CD14-positive monocyte (primary cell): ENCODE data around the gene PDE4D. TPM values are rescaled to one million over a fixed set of nuclear protein-coding genes. Genes with fewer than 3 reads are reported as not detected.

Experiments used
- DNase-seq, 3 donors: peaks; one replicate each; pipeline ENCODE4 v3.0.0-alpha.2; 2011 to 2022
- H2AFZ ChIP-seq: 2 replicates; pipeline ENCODE4 v1.6.0; 2012; ENCODE audit warnings: mild to moderate bottlenecking, low read depth, low read length, inconsistent platforms; ENCODE audit not compliant: insufficient read depth, poor library complexity, severe bottlenecking
- H3K27ac ChIP-seq, 2 donors: 1 replicate in 1 of 2; 2 replicates in 1 of 2; pipeline ENCODE4 v1.5.1; 2012 to 2013; ENCODE audit warnings: low read length in 2 of 2, control low read depth in 1 of 2, inconsistent platforms in 1 of 2, low read depth in 1 of 2, mild to moderate bottlenecking in 1 of 2
- H3K27me3 ChIP-seq, 2 donors: one replicate each; pipeline versions ENCODE4 v1.6.0 to v1.6.1; 2011 to 2013; ENCODE audit warnings: low read length in 2 of 2; ENCODE audit not compliant: control insufficient read depth in 2 of 2, insufficient read depth in 2 of 2
- H3K36me3 ChIP-seq, 2 donors: replicated peaks in 1 of 2; 1 replicate in 1 of 2; 2 replicates in 1 of 2; pipeline versions ENCODE4 v1.5.1 to v1.6.1; 2012 to 2013; ENCODE audit warnings: low read length in 2 of 2, control low read depth in 1 of 2, inconsistent platforms in 1 of 2, mild to moderate bottlenecking in 1 of 2; ENCODE audit not compliant: insufficient read depth in 2 of 2, control insufficient read depth in 1 of 2
- H3K4me1 ChIP-seq, 2 donors: 1 replicate in 1 of 2; 2 replicates in 1 of 2; pipeline versions ENCODE4 v1.5.1 to v1.6.1; 2012 to 2013; ENCODE audit warnings: low read length in 2 of 2, control low read depth in 1 of 2, inconsistent platforms in 1 of 2, mild to moderate bottlenecking in 1 of 2, moderate library complexity in 1 of 2; ENCODE audit not compliant: insufficient read depth in 2 of 2, control insufficient read depth in 1 of 2
- H3K4me2 ChIP-seq: replicated peaks from 2 replicates; pipeline ENCODE3; 2012; ENCODE audit warnings: low read length, moderate library complexity, mild to moderate bottlenecking; ENCODE audit not compliant: poor library complexity, severe bottlenecking; ENCODE audit errors: extremely low read depth
- H3K4me3 ChIP-seq, 3 experiments: fragments of 200-600 bp in 1 of 3; sonication (generic) in 1 of 3; replicated peaks in 1 of 3; 1 replicate in 2 of 3; 2 replicates in 1 of 3; pipeline ENCODE4 v1.5.1; 2011 to 2013; ENCODE audit warnings: low read length in 3 of 3, mild to moderate bottlenecking in 3 of 3, control low read depth in 2 of 3, low read depth in 2 of 3, inconsistent platforms in 1 of 3, moderate library complexity in 1 of 3
- H3K79me2 ChIP-seq: 2 replicates; pipeline ENCODE4 v1.6.0; 2012; ENCODE audit warnings: mild to moderate bottlenecking, control low read depth, inconsistent platforms, low read length, moderate library complexity; ENCODE audit not compliant: insufficient read depth
- H3K9ac ChIP-seq: 2 replicates; pipeline ENCODE4 v1.6.0; 2017; ENCODE audit warnings: low read length, mild to moderate bottlenecking; ENCODE audit not compliant: insufficient read depth, poor library complexity, severe bottlenecking
- H3K9me3 ChIP-seq, 2 donors: replicated peaks in 1 of 2; 1 replicate in 1 of 2; 2 replicates in 1 of 2; pipeline versions ENCODE4 v1.5.1 to v1.6.1; 2012 to 2013; ENCODE audit warnings: low read length in 2 of 2, control low read depth in 1 of 2; ENCODE audit not compliant: control insufficient read depth in 1 of 2, insufficient read depth in 1 of 2
- H4K20me1 ChIP-seq: 2 replicates; pipeline ENCODE4 v1.6.0; 2012; ENCODE audit warnings: mild to moderate bottlenecking, low read length, control low read depth, moderate library complexity; ENCODE audit not compliant: insufficient read depth
- H3K27ac Mint-ChIP-seq, 7 donors: one replicate each; pipeline ENCODE4 v1.8.0; 2020; ENCODE audit warnings: mild to moderate bottlenecking in 7 of 7, mixed read lengths in 7 of 7, moderate library complexity in 6 of 7, inconsistent platforms in 2 of 7
- H3K27me3 Mint-ChIP-seq, 3 donors: one replicate each; pipeline ENCODE4 v1.8.0; 2021 to 2022; ENCODE audit warnings: low read depth in 3 of 3, mild to moderate bottlenecking in 3 of 3, mixed read lengths in 3 of 3, moderate library complexity in 3 of 3, inconsistent platforms in 1 of 3
- H3K36me3 Mint-ChIP-seq, 2 donors: one replicate each; pipeline ENCODE4 v1.8.0; 2020; ENCODE audit warnings: mixed read lengths in 2 of 2, inconsistent platforms in 1 of 2, mild to moderate bottlenecking in 1 of 2
- H3K4me1 Mint-ChIP-seq: one replicate; pipeline ENCODE4 v1.8.0; 2020; ENCODE audit warnings: mild to moderate bottlenecking, mixed read lengths
- H3K4me3 Mint-ChIP-seq, 2 donors: one replicate each; pipeline ENCODE4 v1.8.0; 2020; ENCODE audit warnings: mild to moderate bottlenecking in 2 of 2, mixed read lengths in 2 of 2, moderate library complexity in 1 of 2
- H3K9me3 Mint-ChIP-seq, 7 donors: one replicate each; pipeline ENCODE4 v1.8.0; 2020 to 2022; ENCODE audit warnings: mixed read lengths in 7 of 7, mild to moderate bottlenecking in 6 of 7, moderate library complexity in 6 of 7, inconsistent platforms in 2 of 7
- CTCF ChIP-seq: fragments of 200-600 bp; IDR thresholded peaks from one replicate; pipeline ENCODE4 v1.8.0; 2022; ENCODE audit warnings: antibody characterized with exemption, mild to moderate bottlenecking
- WGBS: methylation state at CpG from one replicate; pipeline ENCODE4 v1.1.5; 2013; ENCODE audit warnings: missing lambda C conversion rate; ENCODE audit not compliant: insufficient coverage; 5-methylcytosine and 5-hydroxymethylcytosine counted together
- intact Hi-C, 2 donors: fragments of 100-400 bp; cut with micrococcal nuclease; formaldehyde crosslinking; loops; one replicate each; pipeline versions ENCODE4 v1.15.0 to v1.15.1; 2023
- polyA plus RNA-seq, 3 donors: library from polyadenylated mRNA; depleted of rRNA in 1 of 3; unstranded in 2 of 3; stranded (reverse) in 1 of 3; fragments of 300-500 nt in 2 of 3; fragments of >200 nt in 1 of 3; fragmentation: Illumina TruSeq in 2 of 3; gene quantifications; 1 replicate in 2 of 3; 2 replicates in 1 of 3; pipeline ENCODE4 v1.2.3, GENCODE V29; 2012 to 2021

PDE4D gene
- polyA plus RNA-seq, 3 donors: 1.9 to 3.4 (median 2.8) TPM

- no peaks in the 10 kb centered on the region for H4K20me1 ChIP-seq
- no peaks in the 10 kb centered on the region for H3K79me2 ChIP-seq
- no peaks in the 10 kb centered on the region for H3K4me1 Mint-ChIP-seq
- no peaks in the 10 kb centered on the region for H3K36me3 ChIP-seq
- H3K4me2 ChIP-seq: no peak overlapping the region
- no peak overlapping the region for H3K9ac ChIP-seq
- no peak overlapping the region for H3K4me3 ChIP-seq
- H3K36me3 Mint-ChIP-seq: peaks cover 6 to 8% of the 10 kb centered on the region in 2 donors
- no peak overlapping the region for H2AFZ ChIP-seq
- no peak overlapping the region for H3K27ac ChIP-seq
- H3K4me1 ChIP-seq: peaks cover 0 to 4% of the 10 kb centered on the region in 2 donors
- TF ChIP-seq CTCF: no peak
- no peaks in the 10 kb centered on the region for H3K27me3 ChIP-seq
- DNase-seq: no peak
- no peaks in the 10 kb centered on the region for H3K27me3 Mint-ChIP-seq
- intact Hi-C loops: no loop called here
- H3K27ac Mint-ChIP-seq: no peak overlapping the region
- no peak overlapping the region for H3K4me3 Mint-ChIP-seq
- peaks cover 9 to 19% (median 16%) of the 10 kb centered on the region in 7 donors for H3K9me3 Mint-ChIP-seq
- peaks cover 13 to 17% of the 10 kb centered on the region in 2 donors for H3K9me3 ChIP-seq
- WGBS: no CpG with 5 or more reads among the region's 1 CpG
Measured at GRCh38 chr5:59525957-59526356, 367.6 kb downstream of the PDE4D start.

DNA sequence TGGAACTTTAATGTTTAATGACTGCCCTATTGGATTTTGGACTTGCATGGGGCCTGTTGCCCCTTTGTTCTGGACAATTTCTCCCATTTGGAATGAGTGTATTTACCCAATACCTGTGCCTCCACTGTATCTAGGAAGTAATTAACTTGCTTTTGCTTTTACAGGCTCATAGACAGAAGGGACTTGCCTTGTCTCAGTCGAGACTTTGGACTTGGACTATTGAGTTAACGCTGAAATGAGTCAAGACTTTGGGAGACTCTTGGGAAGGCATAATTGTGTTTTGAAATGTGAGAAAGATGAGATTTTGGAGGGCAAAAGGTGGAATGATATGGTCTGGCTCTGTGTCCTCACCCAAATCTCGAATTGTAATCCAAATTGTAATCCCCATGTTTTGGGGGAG is 368.2 kb downstream of the PDE4D start:
- Histone ChIP-seq H3K27me3 (no peaks in the 10 kb centered on the region), H2AFZ (no peak overlapping the region), H3K9me3 (peaks cover 13 to 17% of the 10 kb centered on the region in 2 donors), H3K4me3 (no peak overlapping the region), H3K79me2 (no peaks in the 10 kb centered on the region), H3K4me1 (peaks cover 0 to 4% of the 10 kb centered on the region in 2 donors), H4K20me1 (no peaks in the 10 kb centered on the region), H3K4me2 (no peak overlapping the region), H3K27ac (no peak overlapping the region), H3K9ac (no peak overlapping the region), H3K36me3 (no peaks in the 10 kb centered on the region)
- Mint-ChIP-seq H3K36me3 (peaks cover 6 to 8% of the 10 kb centered on the region in 2 donors), H3K27me3 (no peaks in the 10 kb centered on the region), H3K4me3 (no peak overlapping the region), H3K27ac (no peak overlapping the region), H3K9me3 (peaks cover 9 to 19% (median 16%) of the 10 kb centered on the region in 7 donors), H3K4me1 (no peaks in the 10 kb centered on the region)
- DNase-seq: no peak
- intact Hi-C loops: no loop called here
- TF ChIP-seq CTCF: no peak
- 100% methylated on average over 3 of the region's 3 CpGs for WGBS
